ENCODE measurements around the gene COBL. TPM values are rescaled to one million over a fixed set of nuclear protein-coding genes. Genes with fewer than 3 reads are reported as not detected.

The COBL gene
- polyA plus RNA-seq, 3 donors = not detected

- H3K4me2 ChIP-seq (replicated peaks; ENCODE audit: extremely low read depth, low read length, poor library complexity, severe bottlenecking) = no peak overlapping the region
- no peak for DNase-seq
- no peak overlapping the region for H2AFZ ChIP-seq (ENCODE audit: insufficient read depth, low read depth, low read length, poor library complexity, severe bottlenecking)
- H3K9me3 ChIP-seq (replicated peaks in 1 of 2; ENCODE audit: control insufficient read depth in 1 of 2, insufficient read depth in 1 of 2, low read length in 2 of 2) = peaks cover 0 to 1% of the 10 kb centered on the region in 2 donors
- intact Hi-C loops (cut with micrococcal nuclease) = no loop called here
- 92% methylated on average over 5 of the region's 9 CpGs for WGBS (ENCODE audit: insufficient coverage)
- no peak overlapping the region for H3K4me3 Mint-ChIP-seq
- no peaks in the 10 kb centered on the region for H3K27me3 ChIP-seq (ENCODE audit: control insufficient read depth in 2 of 2, insufficient read depth in 2 of 2, low read length in 2 of 2)
- H3K4me1 ChIP-seq (ENCODE audit: control insufficient read depth in 1 of 2, insufficient read depth in 2 of 2, low read length in 2 of 2) = no peaks in the 10 kb centered on the region
- H3K79me2 ChIP-seq (ENCODE audit: insufficient read depth, low read length) = no peaks in the 10 kb centered on the region
- TF ChIP-seq CTCF (IDR thresholded peaks at IDR 0.05) = no peak
- H3K36me3 ChIP-seq (replicated peaks in 1 of 2; ENCODE audit: control insufficient read depth in 1 of 2, insufficient read depth in 2 of 2, low read length in 2 of 2) = no peaks in the 10 kb centered on the region
- no peak overlapping the region for H3K9ac ChIP-seq (ENCODE audit: insufficient read depth, low read length, poor library complexity, severe bottlenecking)
- no peaks in the 10 kb centered on the region for H3K4me1 Mint-ChIP-seq
- H3K4me3 ChIP-seq (replicated peaks in 1 of 3; ENCODE audit: low read depth in 2 of 3, low read length in 3 of 3) = no peak overlapping the region
- no peak overlapping the region for H3K27ac Mint-ChIP-seq
- H3K9me3 Mint-ChIP-seq = no peaks in the 10 kb centered on the region
- H3K27ac ChIP-seq (ENCODE audit: low read depth in 1 of 2, low read length in 2 of 2) = no peak overlapping the region
- H4K20me1 ChIP-seq (ENCODE audit: insufficient read depth, low read length) = no peaks in the 10 kb centered on the region
- H3K36me3 Mint-ChIP-seq = no peaks in the 10 kb centered on the region
- peaks cover 0 to 4% (median under 1%) of the 10 kb centered on the region in 3 donors for H3K27me3 Mint-ChIP-seq (ENCODE audit: low read depth in 3 of 3)
These were observed 79.0 kb downstream of the COBL start for GRCh38 chr7:51237446-51238133.

- no peaks in the 10 kb centered on the region for H3K9me3 Mint-ChIP-seq
- H3K27me3 Mint-ChIP-seq (ENCODE audit: low read depth in 3 of 3) = peaks cover 1 to 4% (median 2%) of the 10 kb centered on the region in 3 donors
- H3K36me3 Mint-ChIP-seq = no peaks in the 10 kb centered on the region
- H3K4me3 Mint-ChIP-seq = no peak overlapping the region
- H3K9ac ChIP-seq (ENCODE audit: insufficient read depth, low read length, poor library complexity, severe bottlenecking) = no peak overlapping the region
- H2AFZ ChIP-seq (ENCODE audit: insufficient read depth, low read depth, low read length, poor library complexity, severe bottlenecking) = no peak overlapping the region
- H3K27ac Mint-ChIP-seq = no peak overlapping the region
- H3K27ac ChIP-seq (ENCODE audit: low read depth in 1 of 2, low read length in 2 of 2) = no peak overlapping the region
- H3K79me2 ChIP-seq (ENCODE audit: insufficient read depth, low read length) = no peaks in the 10 kb centered on the region
- no peak for DNase-seq
- no peaks in the 10 kb centered on the region for H3K4me1 Mint-ChIP-seq
- H3K4me1 ChIP-seq (ENCODE audit: control insufficient read depth in 1 of 2, insufficient read depth in 2 of 2, low read length in 2 of 2) = no peaks in the 10 kb centered on the region
- no peak overlapping the region for H3K4me2 ChIP-seq (replicated peaks; ENCODE audit: extremely low read depth, low read length, poor library complexity, severe bottlenecking)
- intact Hi-C loops (cut with micrococcal nuclease) = no loop called here
- no peaks in the 10 kb centered on the region for H3K27me3 ChIP-seq (ENCODE audit: control insufficient read depth in 2 of 2, insufficient read depth in 2 of 2, low read length in 2 of 2)
- H3K9me3 ChIP-seq (replicated peaks in 1 of 2; ENCODE audit: control insufficient read depth in 1 of 2, insufficient read depth in 1 of 2, low read length in 2 of 2) = no peaks in the 10 kb centered on the region
- TF ChIP-seq CTCF (IDR thresholded peaks at IDR 0.05) = no peak
- H4K20me1 ChIP-seq (ENCODE audit: insufficient read depth, low read length) = no peaks in the 10 kb centered on the region
- no peak overlapping the region for H3K4me3 ChIP-seq (replicated peaks in 1 of 3; ENCODE audit: low read depth in 2 of 3, low read length in 3 of 3)
- no peaks in the 10 kb centered on the region for H3K36me3 ChIP-seq (replicated peaks in 1 of 2; ENCODE audit: control insufficient read depth in 1 of 2, insufficient read depth in 2 of 2, low read length in 2 of 2)
- WGBS (ENCODE audit: insufficient coverage) = 57% methylated on average over 1 of the region's 8 CpGs
These were observed 80.0 kb downstream of the COBL start for GRCh38 chr7:51236470-51237132.

Measured in CD14-positive monocyte (primary cell).